Activated naive CD4-positive, alpha-beta T cell treated with Interleukin-2 at 50 U/mL for 16 hours (primary cell): ENCODE data around the gene R3HDM2.
"Not testable (repeated sequence)": the region's sequence is repeated elsewhere in the genome, so short reads cannot be mapped to it uniquely, and the experiment has no call there.

Experiments used
- DNase-seq: peaks from one replicate; pipeline ENCODE4 v3.0.0-alpha.2; 2020

The R3HDM2 gene

DNA sequence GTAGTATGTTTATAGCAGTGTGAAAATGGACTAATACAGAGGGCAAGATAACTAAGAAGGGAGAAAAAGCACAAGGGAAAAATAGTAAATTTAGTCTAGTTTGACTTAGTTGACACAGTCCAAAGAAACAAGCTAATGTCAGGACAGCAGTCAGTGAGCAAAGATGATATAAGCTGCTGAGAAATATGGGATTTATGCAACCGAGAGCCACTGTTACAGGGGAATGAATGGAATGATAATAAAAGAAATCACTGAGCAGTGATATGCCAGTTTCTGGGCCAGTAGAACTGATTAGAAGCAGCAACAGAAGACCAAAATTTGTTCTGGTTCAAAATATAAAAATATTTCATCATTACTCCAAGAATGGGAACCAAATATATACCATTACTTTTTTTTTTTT lies 60.1 kb downstream of the R3HDM2 start:
- DNase-seq = no peak

DNA sequence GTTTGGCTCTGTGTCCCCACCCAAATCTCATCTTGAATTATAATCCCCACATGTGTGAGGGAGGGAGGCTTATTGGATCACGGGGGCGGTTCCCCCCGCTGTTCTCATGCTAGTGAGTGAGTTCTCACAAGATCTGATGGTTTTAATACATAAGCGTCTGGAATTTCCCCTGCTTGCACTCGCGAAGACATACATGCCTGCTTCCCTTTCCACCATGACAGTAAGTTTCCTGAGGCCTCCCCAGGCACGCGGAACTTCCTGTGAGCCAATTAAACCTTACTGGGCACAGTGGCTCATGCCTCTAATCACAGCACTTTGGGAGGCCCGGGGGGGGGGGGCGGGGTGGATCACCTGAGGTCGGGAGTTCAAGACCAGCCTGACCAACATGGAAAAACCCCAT lies 60.8 kb downstream of the R3HDM2 start:
- no peak for DNase-seq

DNA sequence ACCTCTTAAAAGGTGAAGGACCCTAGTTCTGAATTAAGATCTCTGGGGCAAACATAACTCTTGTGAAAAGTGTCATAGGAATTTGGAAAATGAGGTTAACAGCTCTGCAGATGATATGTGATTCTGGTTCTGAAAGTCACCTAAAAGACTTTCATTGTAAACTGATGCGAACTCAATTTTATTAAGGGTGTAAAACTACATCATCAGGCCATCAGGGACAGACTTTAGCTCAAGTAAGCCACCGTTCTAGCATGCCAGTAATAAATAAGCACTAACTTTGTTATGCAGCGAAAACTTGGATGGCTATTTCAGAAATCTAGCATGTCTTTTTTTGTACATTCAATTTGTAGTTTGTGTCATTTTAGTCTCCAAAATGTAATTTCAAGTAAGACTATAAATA lies 61.6 kb downstream of the R3HDM2 start:
- no peak for DNase-seq

DNA sequence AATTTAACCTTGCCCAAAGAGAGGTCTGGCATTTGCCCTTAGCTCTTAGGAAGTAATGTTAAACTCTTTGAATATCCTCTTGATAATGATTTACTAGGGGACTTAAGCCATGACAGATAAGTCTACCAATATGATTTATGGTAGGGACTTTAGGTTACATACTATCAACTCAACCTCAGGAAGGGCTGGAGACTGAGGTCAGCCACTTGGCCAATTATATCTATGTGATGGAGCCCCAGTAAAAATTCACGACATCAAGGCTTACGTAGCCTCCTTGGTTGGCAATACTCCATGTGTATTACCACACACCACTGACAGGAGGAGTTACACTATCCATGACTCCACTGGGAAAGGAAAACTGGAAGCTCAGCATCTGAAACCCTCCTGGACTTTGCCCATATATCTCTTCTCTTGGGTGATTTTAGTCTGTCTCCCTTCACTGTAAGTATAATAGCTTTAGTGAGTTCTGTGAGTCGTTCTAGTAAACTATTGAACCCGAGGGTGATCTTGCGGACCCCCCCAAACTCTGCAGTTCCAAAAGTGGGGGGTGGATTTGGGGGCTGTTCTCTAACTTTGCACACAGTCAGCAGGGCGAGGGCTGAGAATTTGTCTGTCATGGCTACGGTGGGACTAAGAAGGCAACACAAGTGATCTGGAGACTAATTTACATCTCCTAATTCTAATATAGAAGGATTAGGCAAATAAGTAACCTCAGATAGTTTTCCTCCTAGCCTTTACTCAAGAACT lies 62.3 kb downstream of the R3HDM2 start:
- DNase-seq = no peak

DNA sequence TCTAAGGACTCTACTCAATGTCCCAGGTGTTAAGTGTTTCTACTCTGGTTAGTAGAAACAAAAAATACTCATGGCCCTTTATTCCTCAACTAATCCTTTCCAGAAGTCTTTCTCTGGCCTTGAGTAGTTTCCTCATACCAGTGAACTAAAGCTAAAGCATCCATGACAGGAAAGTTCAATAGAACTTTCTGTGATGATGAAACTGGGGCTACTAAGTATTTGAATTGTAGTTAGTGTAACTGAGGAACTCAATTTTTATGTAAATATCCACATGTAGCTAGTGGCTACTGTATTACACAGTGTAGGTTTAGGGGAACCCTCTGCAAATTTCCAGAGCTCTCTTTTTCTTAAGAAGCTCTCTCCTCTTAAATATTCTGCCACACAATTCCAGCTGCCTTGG lies 63.7 kb downstream of the R3HDM2 start:
- DNase-seq = no peak

DNA sequence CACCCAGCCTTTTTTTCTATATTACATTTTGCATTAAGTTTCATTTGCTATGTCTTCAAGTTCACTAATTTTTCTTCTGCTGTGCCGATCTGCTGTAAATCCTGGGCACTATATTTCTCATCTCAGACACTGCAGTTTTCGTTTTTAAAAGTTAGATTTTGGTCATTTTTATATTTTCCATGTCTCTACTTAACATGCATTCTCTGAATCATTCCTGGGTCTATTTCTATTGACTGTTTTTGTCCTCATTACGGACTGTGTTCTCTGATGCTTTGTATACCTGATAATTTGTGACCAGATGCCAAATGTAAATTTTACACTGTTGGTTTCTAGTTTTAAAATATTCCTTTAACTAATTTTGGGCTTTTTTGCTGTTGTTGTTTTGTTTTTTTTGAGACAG lies 64.5 kb downstream of the R3HDM2 start:
- no peak for DNase-seq

DNA sequence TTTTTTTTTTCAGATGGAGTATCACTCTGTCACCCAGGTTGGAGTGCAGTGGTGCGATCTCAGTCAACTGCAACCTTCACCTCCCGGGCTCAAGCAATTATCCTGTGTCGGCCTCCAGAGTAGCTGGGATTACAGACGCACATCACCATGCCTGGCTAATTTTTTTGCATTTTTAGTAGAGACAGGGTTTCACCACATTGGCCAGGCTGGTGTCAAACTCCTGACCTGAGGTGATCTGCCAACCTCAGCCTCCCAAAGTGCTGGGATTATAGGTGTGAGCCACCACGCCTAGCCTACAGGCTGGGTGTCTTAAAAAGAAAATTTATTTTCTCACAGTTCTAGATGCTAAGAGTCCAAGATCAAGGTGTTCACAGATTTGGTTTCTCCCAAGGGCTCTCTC lies 66.7 kb downstream of the R3HDM2 start:
- not testable (repeated sequence) for DNase-seq

DNA sequence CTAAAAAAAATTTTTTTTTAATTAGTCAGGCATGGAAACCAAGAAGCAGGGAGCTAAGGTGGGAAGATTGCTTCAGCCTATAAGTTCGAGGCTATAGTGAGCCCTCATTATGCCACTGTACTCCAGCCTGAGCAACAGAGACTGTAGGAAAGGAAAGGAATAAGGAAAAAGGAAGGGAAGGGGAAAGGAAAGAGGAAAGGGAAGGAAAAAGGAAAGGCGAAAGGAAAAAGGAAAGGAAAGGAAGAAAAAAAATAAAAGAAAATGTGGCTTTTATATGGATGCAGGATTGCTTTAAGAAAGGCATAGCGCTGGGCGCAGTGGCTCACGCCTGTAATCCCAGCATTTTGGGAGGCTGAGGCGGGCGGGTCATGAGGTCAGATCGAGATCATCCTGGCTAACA lies 70.4 kb downstream of the R3HDM2 start:
- no peak for DNase-seq

DNA sequence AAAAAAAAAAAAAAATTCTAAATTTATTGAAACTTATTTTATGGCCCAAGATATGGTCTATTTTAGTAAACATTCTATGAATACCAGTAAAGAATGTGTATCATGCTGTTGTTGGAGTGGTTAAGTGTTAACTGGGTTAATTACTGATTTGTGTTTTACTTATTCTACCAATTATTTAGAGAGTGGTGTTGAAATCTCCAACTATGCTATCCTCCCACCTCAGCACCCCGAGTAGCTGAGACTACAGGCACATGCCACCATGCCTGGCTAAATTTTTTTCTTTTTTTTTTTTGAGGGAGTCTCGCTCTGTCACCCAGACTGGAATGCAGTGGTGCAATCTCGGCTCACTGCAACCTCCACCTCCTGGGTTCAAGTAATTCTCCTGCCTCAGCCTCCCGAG lies 72.2 kb downstream of the R3HDM2 start:
- DNase-seq = no peak

DNA sequence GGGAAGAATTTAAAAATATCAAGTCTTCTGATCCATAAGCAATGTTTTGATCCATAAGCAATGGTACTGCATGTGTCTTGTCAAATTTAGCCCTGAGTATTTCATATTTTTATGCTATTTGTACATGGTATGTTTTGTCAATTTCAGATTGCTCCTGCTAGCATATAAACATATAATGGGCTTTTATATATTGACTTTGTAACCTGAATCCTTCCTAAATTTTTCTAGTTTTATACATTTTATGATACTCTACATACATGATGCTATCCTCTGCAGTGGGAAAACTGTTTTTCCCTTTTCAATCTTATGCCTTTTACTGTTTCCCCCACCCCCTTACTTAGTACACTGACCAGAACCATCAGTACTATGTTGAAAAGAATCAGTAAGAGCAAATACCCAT lies 75.1 kb downstream of the R3HDM2 start:
- no peak for DNase-seq

DNA sequence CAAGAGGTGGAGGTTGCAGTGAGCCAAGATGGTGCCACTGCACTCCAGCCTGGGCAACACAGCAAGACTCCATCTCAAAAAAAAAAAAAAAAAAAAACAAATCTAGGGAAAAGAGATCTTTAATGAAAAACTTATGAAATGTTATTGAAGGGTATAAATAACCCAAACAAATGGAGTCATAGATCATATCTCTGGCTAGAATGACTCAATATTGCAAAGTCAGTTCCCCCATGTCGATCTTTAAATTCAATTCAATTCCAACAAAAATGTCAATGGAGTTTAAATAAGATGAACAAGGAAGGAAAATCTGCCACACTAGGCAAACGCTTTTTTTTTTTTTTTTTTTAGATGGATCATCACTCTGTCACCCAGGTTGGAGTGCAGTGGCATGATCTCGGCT lies 78.7 kb downstream of the R3HDM2 start:
- no peak for DNase-seq

DNA sequence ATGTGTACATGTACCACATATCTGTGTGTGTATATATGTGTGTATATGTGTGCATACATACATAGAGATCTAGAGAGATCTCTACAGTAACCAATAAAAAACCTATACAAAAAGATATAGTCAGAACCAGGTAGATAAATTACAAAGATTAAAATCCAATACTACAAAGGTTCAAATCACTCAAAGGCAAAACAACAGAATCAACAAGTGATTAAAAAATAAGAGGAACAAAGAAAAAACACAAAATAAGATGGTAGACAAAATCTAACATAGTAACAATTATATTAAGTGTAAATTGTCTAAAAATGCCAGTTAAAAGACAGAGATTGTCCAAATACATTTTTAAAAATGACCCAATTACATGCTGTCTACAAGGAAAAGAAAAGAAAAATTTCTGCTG lies 83.6 kb downstream of the R3HDM2 start:
- no peak for DNase-seq

DNA sequence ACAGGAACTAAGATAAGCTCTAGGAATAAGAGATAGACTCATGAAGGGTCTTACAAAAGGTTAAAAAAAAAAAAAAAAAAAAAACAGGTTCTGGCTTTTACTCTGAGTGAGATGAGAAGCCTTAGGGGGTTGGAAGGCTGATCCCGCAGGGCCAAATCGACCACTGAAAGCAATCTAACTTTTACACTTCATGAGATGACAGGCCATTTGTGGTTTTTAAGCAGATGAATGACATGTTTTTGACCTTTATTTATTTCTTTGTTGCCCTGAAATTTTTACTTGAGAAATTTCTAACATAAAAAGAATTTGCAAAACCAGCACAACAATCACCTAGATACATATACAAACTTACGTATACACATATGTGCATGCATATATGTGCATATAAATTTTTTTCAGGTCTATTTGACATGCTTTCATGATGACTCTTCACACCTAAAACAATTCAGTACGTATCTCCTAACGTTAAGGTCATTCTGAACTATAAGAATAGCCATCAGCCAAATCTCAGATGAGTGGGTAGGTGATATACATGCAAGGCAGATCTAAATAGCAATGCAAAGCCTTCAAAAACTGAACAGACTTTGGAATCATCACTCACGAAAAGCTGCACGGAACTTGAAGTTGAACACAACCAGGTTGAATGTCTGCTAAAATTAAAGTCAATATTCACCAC lies 87.0 kb downstream of the R3HDM2 start:
- no peak for DNase-seq

DNA sequence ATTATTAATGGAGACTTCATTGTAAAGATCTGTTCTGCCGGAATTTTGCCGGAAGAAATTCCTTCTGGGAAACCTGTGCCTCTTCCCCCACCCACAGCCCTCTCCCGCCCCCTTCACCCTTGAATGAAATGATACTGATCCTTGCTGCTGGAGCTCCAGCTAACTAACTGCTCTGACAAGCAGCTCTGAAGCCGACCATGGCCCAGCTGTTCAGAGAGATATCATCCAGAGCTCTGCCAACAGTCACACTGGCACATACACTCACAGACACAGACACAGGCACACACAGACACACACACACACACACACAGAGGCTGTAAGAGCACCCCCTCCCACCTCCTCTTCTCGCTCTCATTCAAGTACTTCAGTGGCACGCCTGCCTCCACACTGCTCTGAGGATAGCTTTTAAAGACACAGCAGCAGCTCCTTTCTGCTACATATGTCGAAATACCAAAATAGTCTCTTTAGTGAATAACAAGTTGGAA lies 88.6 kb downstream of the R3HDM2 start:
- no peak for DNase-seq

DNA sequence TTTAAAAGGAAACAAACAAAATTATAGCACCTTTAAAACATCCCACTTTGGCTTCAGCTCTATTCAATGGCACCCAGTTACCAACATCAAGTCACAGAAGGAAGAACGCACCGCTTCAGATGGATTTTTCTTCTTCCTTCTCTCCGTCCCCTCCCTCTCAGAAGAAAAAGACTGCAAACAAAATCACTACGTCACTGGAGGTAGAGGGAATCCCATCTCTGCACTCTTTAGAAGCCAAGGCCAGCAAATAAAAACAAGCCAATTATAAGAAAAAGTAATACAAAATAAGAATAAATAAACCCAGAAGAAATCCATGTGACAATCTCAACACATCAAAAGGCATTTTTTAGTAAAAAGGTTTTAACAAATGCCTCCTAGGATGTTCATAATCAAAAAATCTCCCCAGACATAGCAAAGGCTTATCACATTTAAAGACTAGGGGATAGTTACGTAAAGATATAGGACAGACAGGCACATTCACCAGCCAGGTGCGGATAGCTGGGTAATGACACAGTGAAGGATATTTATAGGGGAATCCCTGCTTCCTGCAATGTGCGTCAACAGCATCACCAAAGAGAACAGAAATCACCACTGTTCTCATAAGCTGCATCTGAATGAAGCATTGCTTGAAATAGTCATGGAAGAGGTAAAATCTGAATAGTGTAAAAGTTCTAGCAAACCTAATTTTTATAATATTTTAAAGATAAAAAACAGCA lies 89.4 kb downstream of the R3HDM2 start:
- DNase-seq = no peak

DNA sequence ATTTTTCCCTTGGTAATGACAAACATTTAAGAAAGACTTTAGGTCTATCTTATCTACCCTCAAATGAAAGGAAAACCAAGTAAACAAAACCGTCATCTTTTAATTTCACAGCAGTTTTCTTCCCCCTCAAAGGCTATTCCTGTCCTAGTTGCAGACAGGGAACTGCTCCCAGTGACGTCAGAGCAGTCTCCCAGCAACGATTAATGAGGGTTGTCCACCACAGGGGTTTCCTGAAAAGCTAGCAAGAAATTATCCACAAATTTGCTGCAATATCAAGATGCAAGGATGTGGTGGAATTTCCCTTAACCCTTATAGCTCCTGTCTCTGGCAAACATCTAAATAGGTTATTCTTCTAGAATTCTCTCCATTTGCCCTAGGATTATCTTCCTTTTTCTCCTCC lies 90.7 kb downstream of the R3HDM2 start:
- DNase-seq = no peak

DNA sequence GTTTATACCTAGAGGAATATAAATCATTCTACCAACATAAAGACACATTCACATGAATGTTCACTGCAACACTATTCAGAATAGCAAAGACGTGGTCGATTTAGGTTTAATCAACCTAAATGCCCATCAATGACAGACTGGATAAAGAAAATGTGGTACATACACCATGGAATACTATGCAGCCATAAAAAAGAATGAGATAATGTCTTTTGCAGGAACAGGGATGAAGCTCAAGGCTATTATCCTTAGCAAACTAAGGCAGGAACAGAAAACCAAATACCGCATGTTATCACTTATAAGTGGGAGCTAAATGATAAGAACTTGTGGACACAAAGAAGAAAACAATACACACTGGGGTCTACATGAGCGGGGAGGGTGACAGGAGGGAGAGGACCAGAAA lies 94.5 kb downstream of the R3HDM2 start:
- not testable (repeated sequence) for DNase-seq

DNA sequence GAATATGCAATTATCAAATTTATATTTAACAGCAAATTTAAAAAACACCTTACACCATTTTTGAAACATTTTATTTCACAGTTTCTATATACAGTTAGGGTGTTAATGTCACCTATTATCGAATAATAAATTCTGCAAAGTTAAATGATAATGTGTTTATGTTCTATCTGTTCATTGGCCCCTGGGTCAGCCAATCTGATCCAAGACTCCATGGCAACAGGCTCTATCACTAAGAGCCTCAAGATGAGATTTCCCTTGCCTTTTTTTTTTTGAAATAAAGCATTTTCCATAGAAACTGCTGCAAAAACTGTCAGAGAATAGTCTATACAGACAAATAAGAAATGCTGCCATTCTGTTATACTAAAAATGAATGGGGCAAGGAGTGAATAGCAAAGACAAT lies 96.6 kb downstream of the R3HDM2 start:
- no peak for DNase-seq

DNA sequence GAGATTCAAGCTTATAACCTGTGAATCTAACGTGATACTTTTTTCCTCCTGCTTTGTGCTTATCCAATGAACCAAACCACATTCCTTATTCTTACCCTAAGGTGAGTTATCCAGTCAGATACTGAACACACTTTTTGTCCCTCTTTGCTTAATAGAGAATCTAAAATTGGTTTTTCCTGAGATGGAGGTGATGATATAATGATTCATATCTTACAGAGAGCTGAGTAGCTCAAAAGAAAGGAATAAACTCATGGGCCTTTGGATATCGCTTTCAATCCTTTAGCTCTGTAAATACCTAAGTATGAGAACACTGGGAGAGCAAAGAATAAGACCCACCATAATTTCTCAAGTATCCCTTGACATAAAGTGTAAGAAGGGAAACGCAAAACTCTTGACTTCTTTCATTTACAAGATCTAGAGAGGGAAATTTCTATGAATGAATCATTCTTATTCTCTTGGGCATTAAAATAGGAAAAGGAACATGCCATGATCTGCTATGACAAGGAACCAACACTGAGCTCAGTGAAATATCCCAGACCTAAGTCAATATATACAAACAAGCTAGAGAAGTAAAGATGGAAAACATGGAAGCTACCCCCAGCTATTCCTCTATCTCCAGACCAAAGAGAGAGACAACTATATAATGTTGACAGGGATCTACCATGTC lies 98.1 kb downstream of the R3HDM2 start:
- no peak for DNase-seq

DNA sequence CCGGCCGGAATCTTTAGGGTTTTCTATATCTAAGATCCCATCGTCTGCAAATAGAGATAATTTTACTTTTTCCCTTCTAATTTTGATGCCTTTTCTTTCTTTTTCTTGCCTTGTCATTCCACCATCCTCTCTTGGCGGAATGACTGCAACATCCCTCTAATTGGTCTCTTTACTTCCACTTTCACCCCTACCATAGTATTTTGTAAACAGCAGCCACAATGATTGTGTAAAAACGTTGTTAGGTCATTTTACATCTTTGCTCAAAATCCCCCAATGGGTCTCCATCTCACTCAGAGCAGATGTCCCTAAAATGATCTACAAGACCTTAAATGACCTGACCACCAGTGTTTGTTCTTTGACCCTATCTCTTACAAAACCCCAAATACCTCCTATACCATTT lies 99.9 kb downstream of the R3HDM2 start:
- no peak for DNase-seq

DNA sequence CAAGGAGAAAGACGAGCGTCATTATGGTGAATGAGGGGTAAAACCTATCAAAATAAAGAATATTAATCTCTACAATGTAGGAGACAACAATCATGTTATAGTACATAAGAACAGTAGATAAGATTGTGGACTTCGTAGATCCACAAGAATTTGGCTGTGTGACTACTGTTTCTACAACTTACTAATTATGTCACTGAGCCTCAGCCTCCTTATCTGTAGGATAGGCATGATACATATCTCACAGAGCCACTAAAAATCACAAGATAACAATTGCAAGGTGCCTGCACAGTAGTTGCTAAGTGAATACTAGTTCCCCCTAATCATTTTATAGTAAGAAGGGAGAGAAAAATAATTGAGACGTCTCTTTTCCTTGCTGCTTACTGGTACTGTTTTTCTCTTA lies 101.6 kb downstream of the R3HDM2 start:
- DNase-seq = no peak

DNA sequence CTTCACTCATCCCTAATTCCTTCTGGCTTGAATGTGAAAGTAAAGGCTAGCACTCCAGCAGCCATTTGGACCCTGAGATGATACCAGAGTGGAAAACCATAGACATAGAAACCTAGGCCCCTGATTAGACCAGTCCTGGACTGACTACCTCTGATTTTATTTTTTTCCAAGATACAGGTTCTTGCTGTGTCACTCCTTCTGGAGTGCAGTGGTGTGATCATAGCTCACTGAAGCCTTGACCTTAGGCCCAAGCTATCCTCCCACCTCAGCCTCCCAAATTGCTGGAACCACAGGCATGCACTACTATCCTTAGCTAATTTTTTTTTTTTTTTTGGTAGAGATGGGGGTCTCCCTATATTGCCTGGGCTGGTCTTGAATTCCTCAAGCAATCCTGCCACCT lies 105.4 kb downstream of the R3HDM2 start:
- no peak for DNase-seq

DNA sequence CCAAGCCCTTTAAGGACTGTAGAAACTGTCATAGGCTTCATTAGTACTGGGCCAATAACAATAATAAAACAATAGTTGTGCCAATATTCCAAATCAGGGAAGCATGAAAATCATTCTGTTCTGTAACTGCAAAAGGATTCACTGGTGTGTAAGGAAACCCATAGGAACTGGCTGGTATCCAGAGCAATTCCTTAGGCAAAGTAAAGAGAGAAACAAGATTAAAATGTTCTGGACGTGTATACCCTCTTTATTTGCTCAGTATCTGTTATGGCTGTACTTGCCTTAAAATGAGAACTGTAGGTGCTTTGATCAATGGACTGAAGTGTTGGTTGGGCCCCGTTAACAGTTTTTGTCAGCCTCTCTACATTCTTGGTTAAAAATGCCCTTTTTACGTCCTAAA lies 107.4 kb downstream of the R3HDM2 start:
- DNase-seq = no peak

DNA sequence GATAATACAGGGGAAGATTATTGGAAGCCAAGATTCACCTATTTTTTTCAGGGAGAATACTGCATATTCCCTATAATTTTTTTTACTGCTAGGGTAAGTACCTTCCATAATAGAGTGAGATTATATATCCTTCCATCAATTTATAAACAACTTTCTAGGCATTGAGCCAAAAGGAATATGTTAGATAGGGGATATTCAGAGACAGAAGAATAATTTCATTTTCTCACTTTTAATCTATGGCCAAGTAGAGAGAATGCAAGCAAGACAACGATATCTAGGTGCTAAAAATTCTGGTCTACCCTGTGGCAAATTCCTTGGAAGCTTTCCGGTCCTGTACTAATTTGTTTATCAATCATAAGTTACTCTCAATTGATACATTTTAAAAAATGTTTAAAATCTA lies 110.2 kb downstream of the R3HDM2 start:
- DNase-seq = no peak
